MCF 10A (cell line): ENCODE measurements around the gene NUTF2. TPM values are rescaled to one million over a fixed set of nuclear protein-coding genes. Genes with fewer than 3 reads are reported as not detected.

Experiments used
- Bru-seq: library from RNA; stranded (reverse); fragments of 400-500 nt; gene quantifications from one replicate; lab custom pipeline; 2021; lab: Mats Ljungman, UMichigan
- BruChase-seq, 2 experiments: library from RNA; stranded (reverse); fragments of 400-500 nt; gene quantifications; one replicate each; lab custom pipeline; 2021; lab: Mats Ljungman, UMichigan
- BruUV-seq: library from RNA; stranded (reverse); fragments of 400-500 nt; replicated peaks from 2 replicates; lab custom pipeline; 2021; lab: Mats Ljungman, UMichigan
- CTCF ChIA-PET: fragments of 300-600 bp; sonication (Branson Sonifier 250); formaldehyde crosslinking; extraction: SDS; loops from one replicate; lab custom pipeline; 2021; ENCODE audit warnings: antibody characterized with exemption, inconsistent platforms; lab: Yijun Ruan, JAX
- POLR2A ChIA-PET: fragments of 300-600, 350-650 bp; sonication (Branson Sonifier 250); formaldehyde crosslinking; extraction: SDS; loops from one replicate; lab custom pipeline; 2020; ENCODE audit warnings: antibody characterized with exemption, inconsistent platforms; lab: Yijun Ruan, JAX
- DNase-seq: peaks from one replicate; pipeline ENCODE4 v3.0.0-alpha.2; 2018; ENCODE audit not compliant: unreplicated experiment
- H3K27ac Mint-ChIP-seq: one replicate; pipeline ENCODE4 v1.8.0; 2022; ENCODE audit warnings: mild to moderate bottlenecking, low read depth, mixed read lengths; ENCODE audit not compliant: unreplicated experiment
- H3K27me3 Mint-ChIP-seq: one replicate; pipeline ENCODE4 v1.8.0; 2022; ENCODE audit warnings: mixed read lengths; ENCODE audit not compliant: insufficient read depth, unreplicated experiment
- H3K36me3 Mint-ChIP-seq: one replicate; pipeline ENCODE4 v1.8.0; 2022; ENCODE audit warnings: mild to moderate bottlenecking, moderate library complexity, mixed read lengths; ENCODE audit not compliant: insufficient read depth, unreplicated experiment
- H3K4me1 Mint-ChIP-seq: one replicate; pipeline ENCODE4 v1.8.0; 2022; ENCODE audit warnings: mixed read lengths; ENCODE audit not compliant: insufficient read depth, unreplicated experiment
- H3K4me3 Mint-ChIP-seq: one replicate; pipeline ENCODE4 v1.8.0; 2022; ENCODE audit warnings: mild to moderate bottlenecking, moderate library complexity, mixed read lengths; ENCODE audit not compliant: unreplicated experiment
- H3K9me3 Mint-ChIP-seq: one replicate; pipeline ENCODE4 v1.8.0; 2022; ENCODE audit warnings: mixed read lengths; ENCODE audit not compliant: unreplicated experiment
- intact Hi-C: fragments of 100-400 bp; cut with micrococcal nuclease; formaldehyde crosslinking; loops from 2 replicates; pipeline ENCODE4 v1.14.1; 2022
- long read RNA-seq: library from polyadenylated mRNA; stranded (forward); transcript quantifications from one replicate; pipeline ENCODE4 v2.0.0, GENCODE V29; 2022
- total RNA-seq: library from RNA; stranded (reverse); gene quantifications from 2 replicates; pipeline ENCODE4 v1.2.3, GENCODE V29; 2022
- TF ChIP-seq, protein P1 (sequence below): fragments of 200-600 bp; IDR thresholded peaks from one replicate; pipeline ENCODE4 v1.8.0; 2022; ENCODE audit warnings: antibody characterized with exemption, mild to moderate bottlenecking; ENCODE audit not compliant: unreplicated experiment

Gene NUTF2
- total RNA-seq: 133 TPM in 2 replicates
- percentile 77 among the genes with signal in this experiment for Bru-seq, nascent RNA
- percentile 79 among the genes with signal in this experiment for BruChase-seq, experiment 1, labeled RNA remaining after a 6-hour chase
- BruChase-seq, experiment 2, labeled RNA remaining after a 2-hour chase: percentile 71 among the genes with signal in this experiment
- long read RNA-seq, transcript NUTF2-206 (5 exons, 1,119 nt): minor isoform, 13 of 205 reads
- long read RNA-seq, transcript NUTF2-201 (5 exons, 2,321 nt): major isoform, 180 of 205 reads
- long read RNA-seq, partial matches to known transcripts: 3 of 205 reads
- long read RNA-seq, other reads (novel, unspliced or antisense): 3 of 205 reads

DNA sequence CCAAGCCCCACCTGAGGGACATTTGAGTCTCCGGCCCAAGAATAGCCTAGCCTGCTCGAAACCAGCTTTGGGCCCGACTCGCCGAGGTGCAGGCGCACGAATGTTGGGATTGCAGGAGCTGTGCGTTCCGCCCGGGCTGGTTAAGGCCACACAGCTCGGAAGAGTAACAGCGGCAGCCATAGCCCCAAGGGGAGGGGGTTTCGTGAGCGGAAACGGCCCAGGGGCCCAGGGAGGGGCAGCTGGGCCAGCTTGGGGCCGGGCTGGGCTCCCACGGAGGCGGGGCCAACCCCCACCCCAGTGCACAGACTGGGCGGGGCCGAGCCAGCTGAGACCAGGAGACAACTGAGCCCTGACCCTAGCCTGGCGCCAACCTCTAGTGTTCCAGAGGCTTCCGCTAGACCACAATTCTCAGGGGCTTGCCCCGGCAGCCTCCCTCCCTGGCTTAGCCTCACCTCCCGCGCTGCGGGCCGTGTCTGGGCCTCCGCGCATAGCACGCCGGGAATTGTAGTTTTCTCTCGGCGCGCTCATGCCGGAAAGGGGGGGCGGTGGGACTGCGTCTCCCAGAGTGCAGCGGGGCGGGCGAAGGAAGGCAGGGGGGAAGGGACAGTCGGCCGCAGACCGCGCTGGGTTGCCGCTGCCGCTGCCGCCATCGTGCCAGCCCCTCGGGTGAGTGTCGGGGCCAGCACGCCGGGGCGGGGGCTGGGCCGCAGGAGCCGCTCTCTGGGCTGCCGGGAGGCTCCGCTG, at the start of gene NUTF2:
Gene NUTF2 (plus strand): TSS at position 614 of the 744 bp plus-strand sequence. CDS start 18,198 bp downstream, outside the sequence.
- no TSS peak for BruUV-seq
- Mint-ChIP-seq H3K36me3 (peaks cover 24% of the 10 kb centered on the region), H3K27me3 (no peaks in the 10 kb centered on the region), H3K27ac (peak within 1 kb of the TSS; percentile 75), H3K9me3 (no peaks in the 10 kb centered on the region), H3K4me1 (peaks cover 16% of the 10 kb centered on the region), H3K4me3 (peak within 1 kb of the TSS; percentile 87)
- POLR2A ChIA-PET: interaction anchor here (0.6 to 8.4 kb wide), 20 partner anchors 9 to 1557 kb away, joined by 3 to 141 read pairs (median 4); partner anchors contain the start of genes ACD, CTCF, EDC4 and GFOD2
- intact Hi-C loops: loop anchor here (1.0 to 10.0 kb wide), 3 partner anchors 11 to 322 kb away; partner anchors contain the start of gene RIPOR1
- TF ChIP-seq, protein P1, sequence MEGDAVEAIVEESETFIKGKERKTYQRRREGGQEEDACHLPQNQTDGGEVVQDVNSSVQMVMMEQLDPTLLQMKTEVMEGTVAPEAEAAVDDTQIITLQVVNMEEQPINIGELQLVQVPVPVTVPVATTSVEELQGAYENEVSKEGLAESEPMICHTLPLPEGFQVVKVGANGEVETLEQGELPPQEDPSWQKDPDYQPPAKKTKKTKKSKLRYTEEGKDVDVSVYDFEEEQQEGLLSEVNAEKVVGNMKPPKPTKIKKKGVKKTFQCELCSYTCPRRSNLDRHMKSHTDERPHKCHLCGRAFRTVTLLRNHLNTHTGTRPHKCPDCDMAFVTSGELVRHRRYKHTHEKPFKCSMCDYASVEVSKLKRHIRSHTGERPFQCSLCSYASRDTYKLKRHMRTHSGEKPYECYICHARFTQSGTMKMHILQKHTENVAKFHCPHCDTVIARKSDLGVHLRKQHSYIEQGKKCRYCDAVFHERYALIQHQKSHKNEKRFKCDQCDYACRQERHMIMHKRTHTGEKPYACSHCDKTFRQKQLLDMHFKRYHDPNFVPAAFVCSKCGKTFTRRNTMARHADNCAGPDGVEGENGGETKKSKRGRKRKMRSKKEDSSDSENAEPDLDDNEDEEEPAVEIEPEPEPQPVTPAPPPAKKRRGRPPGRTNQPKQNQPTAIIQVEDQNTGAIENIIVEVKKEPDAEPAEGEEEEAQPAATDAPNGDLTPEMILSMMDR: no peak
- peak; percentile 95 for DNase-seq
- CTCF ChIA-PET: interaction anchor here (0.6 to 4.2 kb wide), 9 partner anchors 11 to 300 kb away, joined by 3 to 45 read pairs (median 11); partner anchors contain the start of gene NRN1L

DNA sequence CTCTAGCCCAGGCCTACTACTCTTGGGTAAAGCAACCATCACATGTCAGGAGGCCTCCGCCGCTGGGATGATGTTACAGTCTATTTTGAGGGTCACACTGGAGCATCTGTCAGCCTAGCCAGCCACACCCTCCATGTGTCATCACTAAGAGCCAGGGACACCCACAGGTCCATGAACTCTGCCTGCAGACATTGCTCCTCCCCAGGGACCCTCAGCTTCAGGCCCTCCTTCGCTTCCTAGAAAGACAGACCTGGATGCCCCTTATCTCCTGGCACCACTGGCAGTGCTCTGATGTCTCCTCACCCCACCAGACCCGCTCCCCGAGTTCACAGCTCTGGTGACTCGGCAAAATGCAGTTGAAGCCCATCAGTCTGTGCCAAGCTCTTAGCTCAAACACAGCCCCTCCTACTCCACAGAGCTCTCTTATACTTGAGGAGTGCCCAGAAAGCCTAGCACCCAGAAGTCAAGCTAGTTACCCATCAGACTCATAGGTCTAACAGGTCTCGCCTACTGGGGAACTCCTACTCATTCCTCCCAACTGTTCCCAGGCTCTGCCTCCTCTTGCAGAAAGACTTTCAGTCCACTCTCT, 46.3 kb upstream of the NUTF2 start:
- no TSS peak for BruUV-seq
- peaks cover 20% of the 10 kb centered on the region for H3K4me1 Mint-ChIP-seq

DNA sequence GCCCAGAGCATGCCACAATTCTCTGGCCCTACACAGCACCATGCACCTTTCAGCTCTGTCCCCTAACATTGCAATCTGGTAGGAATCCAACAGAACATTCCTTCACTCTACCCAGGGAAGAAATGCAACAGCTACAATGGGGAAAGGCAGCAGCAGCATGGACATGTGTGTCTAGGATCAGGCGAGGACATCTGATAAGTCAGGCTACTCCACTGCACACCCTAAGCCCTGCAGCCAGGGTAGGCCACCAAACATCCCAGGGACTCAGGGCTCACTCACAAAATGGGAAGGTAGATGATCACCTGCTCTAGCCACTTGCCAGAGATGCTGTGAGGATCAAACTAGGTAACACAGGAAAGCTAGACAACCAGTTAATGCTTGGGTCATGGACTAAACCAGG, 45.5 kb upstream of the NUTF2 start:
- Mint-ChIP-seq H3K36me3 (peaks cover 58% of the 10 kb centered on the region), H3K27ac (no peak overlapping the region), H3K4me3 (no peak overlapping the region), H3K27me3 (no peaks in the 10 kb centered on the region), H3K9me3 (no peaks in the 10 kb centered on the region), H3K4me1 (peaks cover 19% of the 10 kb centered on the region)
- TF ChIP-seq, protein P1: no peak
- POLR2A ChIA-PET: interaction anchor here (1.0 to 1.6 kb wide), 3 partner anchors 15 to 134 kb away, joined by 3 read pairs; partner anchors contain the start of gene GFOD2
- intact Hi-C loops: loop anchor here (10.0 kb wide), 1 partner anchor 276 kb away; the partner anchor contains the start of gene RIPOR1
- CTCF ChIA-PET: interaction anchor here (0.7 to 3.1 kb wide), 4 partner anchors 9 to 1110 kb away, joined by 3 to 21 read pairs (median 4); no protein-coding TSS in a partner anchor
- DNase-seq: no peak
- BruUV-seq: no TSS peak

More for the DNA sequence above, 46.3 kb upstream of the NUTF2 start:
- ChIA-PET POLR2A (interaction anchor here (1.0 to 1.1 kb wide), 2 partner anchors 14 to 81 kb away, joined by 3 read pairs; partner anchors contain the start of gene GFOD2), CTCF (interaction anchor here (0.6 to 1.2 kb wide), 5 partner anchors 216 to 383 kb away, joined by 3 to 4 read pairs (median 3); no protein-coding TSS in a partner anchor)
- TF ChIP-seq, protein P1: no peak
- intact Hi-C loops: loop anchor here (10.0 kb wide), 1 partner anchor 276 kb away; the partner anchor contains the start of gene RIPOR1
- Mint-ChIP-seq H3K36me3 (peaks cover 61% of the 10 kb centered on the region), H3K27ac (no peak overlapping the region), H3K27me3 (no peaks in the 10 kb centered on the region), H3K4me3 (no peak overlapping the region), H3K9me3 (no peaks in the 10 kb centered on the region)
- no peak for DNase-seq
